DMS153 treated with DMSO at 0.1 percent for 48 hours (cell line): ENCODE measurements around the gene RAVER1.
"Not testable (repeated sequence)": the region's sequence is repeated elsewhere in the genome, so short reads cannot be mapped to it uniquely, and the experiment has no call there.

Experiments used
- DNase-seq: peaks from one replicate; lab custom pipeline; 2025; ENCODE audit not compliant: unreplicated experiment; lab: John Stamatoyannopoulos, UW

Gene RAVER1

GRCh38 chr19:10332965-10333757 lies at the start of gene RAVER1:
Gene RAVER1, minus strand, starts transcription at chr19:10333529. Its CDS starts 22 bp downstream, at chr19:10333507.
- DNase-seq: peak; percentile 94

GRCh38 chr19:10383223-10383499 lies 49.8 kb upstream of the RAVER1 start:
- DNase-seq: not testable (repeated sequence)

GRCh38 chr19:10380313-10381102 lies 47.2 kb upstream of the RAVER1 start, which contains the start of gene TYK2:
Gene TYK2, minus strand, starts transcription at chr19:10380572. Its CDS starts 2,166 bp downstream, at chr19:10378406.
- peak; percentile 89 for DNase-seq

GRCh38 chr19:10379880-10380312 lies 46.6 kb upstream of the RAVER1 start:
- no peak for DNase-seq

GRCh38 chr19:10378124-10378523 lies 44.8 kb upstream of the RAVER1 start:
- DNase-seq: no peak

GRCh38 chr19:10377140-10377640 lies 43.9 kb upstream of the RAVER1 start:
- not testable (repeated sequence) for DNase-seq

GRCh38 chr19:10374931-10375330 lies 41.6 kb upstream of the RAVER1 start:
- DNase-seq: no peak

- DNase-seq: no peak
Measured at GRCh38 chr19:10372690-10373089, 39.4 kb upstream of the RAVER1 start.

- no peak for DNase-seq
Measured at GRCh38 chr19:10368101-10368803, 34.9 kb upstream of the RAVER1 start.

GRCh38 chr19:10366950-10367512 lies 33.7 kb upstream of the RAVER1 start:
- DNase-seq: not testable (repeated sequence)

- no peak for DNase-seq
Measured at GRCh38 chr19:10365518-10365917, 32.2 kb upstream of the RAVER1 start.

GRCh38 chr19:10364644-10365043 lies 31.3 kb upstream of the RAVER1 start:
- no peak for DNase-seq

- no peak for DNase-seq
Measured at GRCh38 chr19:10363789-10364281, 30.5 kb upstream of the RAVER1 start.

- no peak for DNase-seq
Measured at GRCh38 chr19:10362259-10362658, 28.9 kb upstream of the RAVER1 start.

GRCh38 chr19:10361569-10362011 lies 28.3 kb upstream of the RAVER1 start:
- DNase-seq: no peak

GRCh38 chr19:10356431-10356830 lies 23.1 kb upstream of the RAVER1 start:
- DNase-seq: no peak

GRCh38 chr19:10353793-10354391 lies 20.6 kb upstream of the RAVER1 start:
- no peak for DNase-seq

GRCh38 chr19:10352764-10353671 lies 19.7 kb upstream of the RAVER1 start:
- no peak for DNase-seq

GRCh38 chr19:10346509-10346908 lies 13.2 kb upstream of the RAVER1 start:
- no peak for DNase-seq
